SU-DHL-6 (cell line): ENCODE data around the gene TBC1D5.

Experiments
- CTCF ChIP-seq: fragments of 200-600 bp; sonication (generic); IDR thresholded peaks from one replicate; pipeline ENCODE4 v1.5.1; 2017; ENCODE audit warnings: antibody characterized with exemption, mild to moderate bottlenecking, low read length, moderate library complexity; ENCODE audit not compliant: insufficient read depth, poor library complexity, severe bottlenecking
- EZH2phosphoT487 ChIP-seq: fragments of 200-600 bp; sonication (generic), shearing (Covaris generic); conservative IDR thresholded peaks from 2 replicates; pipeline ENCODE4 v1.6.1; 2018; ENCODE audit warnings: mild to moderate bottlenecking, antibody characterized with exemption, low read length, moderate library complexity, mixed read lengths

DNA sequence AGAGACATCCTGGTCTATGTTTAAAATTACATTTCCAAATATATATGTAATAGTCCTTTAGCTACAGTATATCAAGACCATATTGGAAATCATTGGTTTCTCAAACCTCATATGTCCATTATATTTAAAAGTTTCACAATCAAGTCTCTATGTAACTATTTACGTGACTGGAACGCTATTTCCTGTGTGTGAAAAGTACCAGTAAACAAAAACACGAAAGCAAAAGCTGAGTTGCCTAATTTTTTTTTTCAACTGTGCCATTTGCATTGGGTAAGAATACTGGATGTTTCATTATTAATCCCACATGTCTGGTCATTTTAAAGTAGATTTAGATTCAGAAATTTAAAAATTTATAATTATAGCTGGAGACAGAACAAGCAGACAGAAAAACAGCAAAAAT is 381.4 kb downstream of the TBC1D5 start:
- TF ChIP-seq CTCF (no peak), EZH2phosphoT487 (no peak)
